ENCODE data around the gene SWAP70.

GRCh38 chr11:9771071-9771511 lies 107.2 kb downstream of the SWAP70 start:
- TF ChIP-seq GABPA (IDR thresholded peaks at IDR 0.05; ENCODE audit: borderline replicate concordance, insufficient read depth, low read length): no peak
- TF ChIP-seq EZH2 (IDR thresholded peaks at IDR 0.05; ENCODE audit: low read depth, low read length, severe bottlenecking): no peak
- TF ChIP-seq POLR2AphosphoS5 (IDR thresholded peaks at IDR 0.05; ENCODE audit: low read depth, low read length): no peak
- no peak for TF ChIP-seq MAX (IDR thresholded peaks at IDR 0.05)
- TF ChIP-seq POU5F1 (IDR thresholded peaks at IDR 0.05; ENCODE audit: low read depth, low read length): no peak
- TF ChIP-seq CTCF (IDR thresholded peaks at IDR 0.05; ENCODE audit: control extremely low read depth in 1 of 3, insufficient read depth in 1 of 3, low read depth in 1 of 3, low read length in 3 of 3): no peak
- TF ChIP-seq TAF1 (IDR thresholded peaks at IDR 0.05; ENCODE audit: low read depth, low read length): no peak
- TF ChIP-seq CHD1 (IDR thresholded peaks at IDR 0.05; ENCODE audit: low read depth, low read length): no peak
- TF ChIP-seq SIN3A (conservative IDR thresholded peaks at IDR 0.05 in 1 of 2, IDR thresholded peaks at IDR 0.05 in 1 of 2; ENCODE audit: low read depth in 1 of 2, low read length in 2 of 2): no peak
- TF ChIP-seq ZNF274 (IDR thresholded peaks at IDR 0.05; ENCODE audit: borderline replicate concordance, extremely low read depth, low read length): no peak
- TF ChIP-seq MAFK (IDR thresholded peaks at IDR 0.05; ENCODE audit: low read depth, low read length): no peak
- no peak for TF ChIP-seq JUN (IDR thresholded peaks at IDR 0.05; ENCODE audit: low read depth, low read length)
- TF ChIP-seq RFX5 (IDR thresholded peaks at IDR 0.05; ENCODE audit: borderline replicate concordance, low read depth, low read length): no peak
